Adrenal gland (tissue), 5 donors: ENCODE results near the gene MC5R.

ENCODE experiments used
- POLR2A ChIP-seq, 2 donors: fragments of 450-650 bp; IDR thresholded peaks; one replicate each; pipeline ENCODE4 v1.6.1; 2017; ENCODE audit warnings: antibody characterized with exemption in 2 of 2, mild to moderate bottlenecking in 2 of 2, moderate library complexity in 1 of 2
- TF ChIP-seq, protein P1 (sequence below), 6 experiments: fragments of 450-650 bp in 4 of 6; fragments of 200-600 bp in 2 of 6; sonication (generic) in 1 of 6; IDR thresholded peaks; 1 replicate in 5 of 6; 2 replicates in 1 of 6; pipeline versions ENCODE4 v1.5.1 to v1.8.0; 2016 to 2021; ENCODE audit warnings: antibody characterized with exemption in 6 of 6, mild to moderate bottlenecking in 2 of 6, moderate library complexity in 1 of 6
- donor health status: DM: no; HTN: no; CAD: no.

GRCh38 chr18:13836559-13836958 lies 12.6 kb downstream of the MC5R start:
- TF ChIP-seq, protein P1, sequence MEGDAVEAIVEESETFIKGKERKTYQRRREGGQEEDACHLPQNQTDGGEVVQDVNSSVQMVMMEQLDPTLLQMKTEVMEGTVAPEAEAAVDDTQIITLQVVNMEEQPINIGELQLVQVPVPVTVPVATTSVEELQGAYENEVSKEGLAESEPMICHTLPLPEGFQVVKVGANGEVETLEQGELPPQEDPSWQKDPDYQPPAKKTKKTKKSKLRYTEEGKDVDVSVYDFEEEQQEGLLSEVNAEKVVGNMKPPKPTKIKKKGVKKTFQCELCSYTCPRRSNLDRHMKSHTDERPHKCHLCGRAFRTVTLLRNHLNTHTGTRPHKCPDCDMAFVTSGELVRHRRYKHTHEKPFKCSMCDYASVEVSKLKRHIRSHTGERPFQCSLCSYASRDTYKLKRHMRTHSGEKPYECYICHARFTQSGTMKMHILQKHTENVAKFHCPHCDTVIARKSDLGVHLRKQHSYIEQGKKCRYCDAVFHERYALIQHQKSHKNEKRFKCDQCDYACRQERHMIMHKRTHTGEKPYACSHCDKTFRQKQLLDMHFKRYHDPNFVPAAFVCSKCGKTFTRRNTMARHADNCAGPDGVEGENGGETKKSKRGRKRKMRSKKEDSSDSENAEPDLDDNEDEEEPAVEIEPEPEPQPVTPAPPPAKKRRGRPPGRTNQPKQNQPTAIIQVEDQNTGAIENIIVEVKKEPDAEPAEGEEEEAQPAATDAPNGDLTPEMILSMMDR (IDR thresholded peaks at IDR 0.05): no peak
- TF ChIP-seq POLR2A (IDR thresholded peaks at IDR 0.05): no peak
